Uterus (tissue), 2 donors: ENCODE data around the gene FRMD4B.

Experiments used
- POLR2A ChIP-seq, 2 donors: fragments of 450-650 bp; IDR thresholded peaks; one replicate each; pipeline ENCODE4 v1.6.1; 2016; ENCODE audit warnings: antibody characterized with exemption in 2 of 2, mild to moderate bottlenecking in 1 of 2, moderate library complexity in 1 of 2
- TF ChIP-seq, protein P1 (sequence below), 4 experiments: fragments of 200-600 bp in 2 of 4; fragments of 450-650 bp in 2 of 4; sonication (generic) in 2 of 4; IDR thresholded peaks; one replicate each; pipeline ENCODE4 v1.5.1; 2016 to 2019; ENCODE audit warnings: antibody characterized with exemption in 4 of 4, mild to moderate bottlenecking in 2 of 4, moderate library complexity in 1 of 4

DNA sequence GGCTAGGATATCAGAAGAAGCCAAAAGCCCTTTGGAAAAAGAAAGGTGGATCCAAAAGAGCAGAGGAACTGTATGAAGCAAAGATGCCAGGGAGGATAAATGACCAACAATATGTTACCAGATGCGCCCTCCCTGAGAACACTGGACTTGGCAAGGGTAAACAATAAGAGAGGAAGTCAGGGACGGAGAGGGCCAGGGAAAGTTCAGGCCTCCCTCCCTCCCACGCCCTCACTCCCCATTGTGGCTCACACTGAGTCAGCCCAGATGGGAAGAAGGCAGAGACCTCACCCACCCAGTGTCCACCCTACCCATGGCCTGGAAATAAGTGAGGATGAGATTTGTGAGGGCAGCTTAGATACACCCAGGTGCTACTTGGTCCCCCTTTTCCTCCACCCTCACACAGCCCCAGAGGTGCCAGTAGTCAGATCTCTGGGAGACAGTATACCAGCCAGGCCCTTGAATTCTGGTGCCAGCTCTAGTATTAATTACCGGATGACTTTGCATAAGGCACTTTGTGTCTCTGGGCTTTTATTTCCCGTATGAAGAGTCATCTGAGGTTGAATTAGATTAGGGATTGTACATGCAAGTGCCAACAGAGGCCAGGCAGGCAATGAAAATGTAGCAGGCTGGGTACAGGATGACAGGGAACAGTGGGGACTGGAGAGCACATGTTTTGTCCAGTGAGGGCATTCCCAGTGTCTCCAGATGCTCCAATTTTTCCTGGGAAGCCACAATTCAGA lies 35.1 kb upstream of the FRMD4B start:
- TF ChIP-seq, protein P1, sequence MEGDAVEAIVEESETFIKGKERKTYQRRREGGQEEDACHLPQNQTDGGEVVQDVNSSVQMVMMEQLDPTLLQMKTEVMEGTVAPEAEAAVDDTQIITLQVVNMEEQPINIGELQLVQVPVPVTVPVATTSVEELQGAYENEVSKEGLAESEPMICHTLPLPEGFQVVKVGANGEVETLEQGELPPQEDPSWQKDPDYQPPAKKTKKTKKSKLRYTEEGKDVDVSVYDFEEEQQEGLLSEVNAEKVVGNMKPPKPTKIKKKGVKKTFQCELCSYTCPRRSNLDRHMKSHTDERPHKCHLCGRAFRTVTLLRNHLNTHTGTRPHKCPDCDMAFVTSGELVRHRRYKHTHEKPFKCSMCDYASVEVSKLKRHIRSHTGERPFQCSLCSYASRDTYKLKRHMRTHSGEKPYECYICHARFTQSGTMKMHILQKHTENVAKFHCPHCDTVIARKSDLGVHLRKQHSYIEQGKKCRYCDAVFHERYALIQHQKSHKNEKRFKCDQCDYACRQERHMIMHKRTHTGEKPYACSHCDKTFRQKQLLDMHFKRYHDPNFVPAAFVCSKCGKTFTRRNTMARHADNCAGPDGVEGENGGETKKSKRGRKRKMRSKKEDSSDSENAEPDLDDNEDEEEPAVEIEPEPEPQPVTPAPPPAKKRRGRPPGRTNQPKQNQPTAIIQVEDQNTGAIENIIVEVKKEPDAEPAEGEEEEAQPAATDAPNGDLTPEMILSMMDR (IDR thresholded peaks at IDR 0.05) = no peak
- no peak for TF ChIP-seq POLR2A (IDR thresholded peaks at IDR 0.05)
